SK-N-SH treated with all-trans-retinoic acid at 6 μM for 48 hours (cell line): ENCODE measurements around the gene SERTAD3.

Experiments
- ARNTL ChIP-seq: fragments of 450-650 bp; formaldehyde crosslinking; IDR thresholded peaks from 2 replicates; pipeline ENCODE4 v1.5.0; 2020; ENCODE audit warnings: low read depth, mild to moderate bottlenecking, moderate library complexity, borderline replicate concordance
- BACH2 ChIP-seq: fragments of 250-450 bp; sonication (Bioruptor Pico); IDR thresholded peaks from 2 replicates; pipeline ENCODE4 v1.9.0; 2021; ENCODE audit warnings: mild to moderate bottlenecking, borderline replicate concordance
- CREB5 ChIP-seq: fragments of 250-450 bp; sonication (Bioruptor Pico); IDR thresholded peaks from 2 replicates; pipeline ENCODE4 v1.5.1; 2020; ENCODE audit warnings: low read depth, mild to moderate bottlenecking, moderate library complexity
- CSDC2 ChIP-seq: fragments of 250-450 bp; sonication (Bioruptor Pico); IDR thresholded peaks from 2 replicates; pipeline ENCODE4 v1.5.0; 2020; ENCODE audit warnings: mild to moderate bottlenecking, moderate library complexity
- CSRNP3 ChIP-seq: fragments of 250-450 bp; sonication (Bioruptor Pico); IDR thresholded peaks from 2 replicates; pipeline ENCODE4 v1.5.1; 2021; ENCODE audit warnings: mild to moderate bottlenecking, moderate library complexity
- ISL1 ChIP-seq: fragments of 250-450 bp; sonication (Bioruptor Pico); IDR thresholded peaks from 2 replicates; pipeline ENCODE4 v2.1.2; 2022; ENCODE audit warnings: mild to moderate bottlenecking, moderate library complexity
- PATZ1 ChIP-seq: fragments of 250-450 bp; sonication (Bioruptor Pico); IDR thresholded peaks from 2 replicates; pipeline ENCODE4 v1.8.0; 2020; ENCODE audit warnings: mild to moderate bottlenecking, moderate library complexity, borderline replicate concordance
- SNAI2 ChIP-seq: fragments of 250-450 bp; sonication (Bioruptor Pico); IDR thresholded peaks from 2 replicates; pipeline ENCODE4 v1.5.0; 2020; ENCODE audit warnings: mild to moderate bottlenecking, moderate library complexity
- TCF4 ChIP-seq: fragments of 250-450 bp; sonication (Bioruptor Pico); IDR thresholded peaks from 2 replicates; pipeline ENCODE4 v1.8.0; 2021; ENCODE audit warnings: mild to moderate bottlenecking, moderate library complexity, borderline replicate concordance
- TOX ChIP-seq: fragments of 250-450 bp; sonication (Bioruptor Pico); IDR thresholded peaks from 2 replicates; pipeline ENCODE4 v1.8.0; 2021; ENCODE audit warnings: mild to moderate bottlenecking, moderate library complexity, borderline replicate concordance
- ZFP3 ChIP-seq: fragments of 250-450 bp; sonication (Bioruptor Pico); IDR thresholded peaks from 2 replicates; pipeline ENCODE4 v1.5.0; 2020; ENCODE audit warnings: mild to moderate bottlenecking, moderate library complexity
- ZFP30 ChIP-seq: fragments of 450-650 bp; formaldehyde crosslinking; IDR thresholded peaks from 2 replicates; pipeline ENCODE4 v1.5.0; 2022; ENCODE audit warnings: mild to moderate bottlenecking, moderate library complexity
- ZNF8 ChIP-seq: fragments of 450-650 bp; formaldehyde crosslinking; IDR thresholded peaks from 2 replicates; pipeline ENCODE4 v1.5.0; 2020; ENCODE audit warnings: mild to moderate bottlenecking, moderate library complexity

GRCh38 chr19:40395956-40396355 is 48.2 kb downstream of the SERTAD3 start:
- no peak for TF ChIP-seq ZNF8
- TF ChIP-seq ZFP30 (CRISPR knock-in tag) = no peak
- TF ChIP-seq ARNTL = no peak
- TF ChIP-seq PATZ1 (CRISPR knock-in tag) = no peak
- no peak for TF ChIP-seq ZFP3 (CRISPR knock-in tag)
- no peak for TF ChIP-seq ISL1
- no peak for TF ChIP-seq BACH2 (CRISPR knock-in tag)
- TF ChIP-seq CREB5 (CRISPR knock-in tag) = no peak
- TF ChIP-seq TOX (CRISPR knock-in tag) = no peak
- TF ChIP-seq CSDC2 = no peak
- no peak for TF ChIP-seq CSRNP3 (CRISPR knock-in tag)
- TF ChIP-seq TCF4 (CRISPR knock-in tag) = no peak
- TF ChIP-seq SNAI2 (CRISPR knock-in tag) = no peak
